ENCODE measurements around the gene RDH11.
A peak's percentile ranks its signal among the peaks of the same experiment; 100 is the strongest.

Gene RDH11

DNA sequence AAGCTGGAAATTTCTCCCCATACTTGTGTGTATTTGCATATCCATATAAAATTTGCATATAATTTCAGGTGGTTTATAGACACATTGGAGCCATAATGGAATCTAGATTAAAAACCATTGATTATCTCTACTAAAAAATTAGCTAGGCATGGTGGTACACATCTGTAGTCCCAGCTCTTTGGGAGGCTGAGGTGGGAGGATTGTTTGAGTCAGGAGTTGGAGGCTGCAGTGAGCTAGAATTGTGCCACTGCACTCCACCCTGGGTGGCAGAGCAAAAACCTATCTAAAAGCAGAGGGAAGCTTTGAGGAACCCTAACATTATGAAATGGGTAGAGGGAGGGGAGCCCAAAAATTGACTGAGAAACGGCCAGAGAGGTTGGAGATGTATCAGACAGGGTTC is 2.6 kb upstream of the RDH11 start:
- H3K79me2 ChIP-seq (ENCODE audit: insufficient read depth, low read length), result peaks cover 18% of the 10 kb centered on the region
- no peak overlapping the region for H3K4me3 ChIP-seq (ENCODE audit: insufficient read depth, low read length, poor library complexity, severe bottlenecking)
- H3K27me3 ChIP-seq (ENCODE audit: low read length), result no peaks in the 10 kb centered on the region
- H3K9ac ChIP-seq (ENCODE audit: low read length), result no peak overlapping the region
- no peaks in the 10 kb centered on the region for H3F3A ChIP-seq (ENCODE audit: insufficient read depth)
- H4K20me1 ChIP-seq (ENCODE audit: low read depth, low read length), result no peaks in the 10 kb centered on the region
- H3K36me3 ChIP-seq (ENCODE audit: low read length), result no peaks in the 10 kb centered on the region
- no peak for TF ChIP-seq EZH2phosphoT487 (conservative IDR thresholded peaks at IDR 0.05; ENCODE audit: low read length)
- TF ChIP-seq, protein P1, sequence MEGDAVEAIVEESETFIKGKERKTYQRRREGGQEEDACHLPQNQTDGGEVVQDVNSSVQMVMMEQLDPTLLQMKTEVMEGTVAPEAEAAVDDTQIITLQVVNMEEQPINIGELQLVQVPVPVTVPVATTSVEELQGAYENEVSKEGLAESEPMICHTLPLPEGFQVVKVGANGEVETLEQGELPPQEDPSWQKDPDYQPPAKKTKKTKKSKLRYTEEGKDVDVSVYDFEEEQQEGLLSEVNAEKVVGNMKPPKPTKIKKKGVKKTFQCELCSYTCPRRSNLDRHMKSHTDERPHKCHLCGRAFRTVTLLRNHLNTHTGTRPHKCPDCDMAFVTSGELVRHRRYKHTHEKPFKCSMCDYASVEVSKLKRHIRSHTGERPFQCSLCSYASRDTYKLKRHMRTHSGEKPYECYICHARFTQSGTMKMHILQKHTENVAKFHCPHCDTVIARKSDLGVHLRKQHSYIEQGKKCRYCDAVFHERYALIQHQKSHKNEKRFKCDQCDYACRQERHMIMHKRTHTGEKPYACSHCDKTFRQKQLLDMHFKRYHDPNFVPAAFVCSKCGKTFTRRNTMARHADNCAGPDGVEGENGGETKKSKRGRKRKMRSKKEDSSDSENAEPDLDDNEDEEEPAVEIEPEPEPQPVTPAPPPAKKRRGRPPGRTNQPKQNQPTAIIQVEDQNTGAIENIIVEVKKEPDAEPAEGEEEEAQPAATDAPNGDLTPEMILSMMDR (IDR thresholded peaks at IDR 0.05; ENCODE audit: insufficient read depth, low read length, poor library complexity, severe bottlenecking), result no peak
- no peak overlapping the region for H3K27ac ChIP-seq (ENCODE audit: low read depth, low read length)
- no peaks in the 10 kb centered on the region for H3K9me2 ChIP-seq (replicated peaks; ENCODE audit: insufficient read depth, low read length)
- H2AFZ ChIP-seq (ENCODE audit: low read depth, low read length, severe bottlenecking), result no peak overlapping the region
- H3K4me2 ChIP-seq (ENCODE audit: low read depth, low read length, poor library complexity, severe bottlenecking), result no peak overlapping the region
- H3K9me3 ChIP-seq (ENCODE audit: insufficient read depth, low read length), result no peaks in the 10 kb centered on the region

DNA sequence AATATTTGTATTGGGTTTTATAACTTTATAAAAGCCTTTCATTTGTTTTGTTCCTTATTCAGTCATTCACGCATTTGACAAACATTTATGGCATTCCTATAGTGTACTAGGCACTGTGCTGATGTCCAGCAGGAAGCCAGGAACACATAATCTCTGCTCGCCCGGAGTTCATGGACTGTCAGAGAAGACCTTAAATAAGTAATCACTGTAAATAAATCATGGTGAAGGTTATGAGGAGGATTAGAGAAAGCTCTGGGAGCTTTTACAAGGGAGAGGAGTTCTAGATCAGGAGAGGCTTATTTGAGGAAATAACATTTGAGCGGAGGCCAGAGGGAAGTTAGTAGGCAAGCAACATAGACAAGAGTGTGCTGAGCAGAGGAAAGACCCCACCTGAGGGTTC is 1.4 kb upstream of the RDH11 start:
- no peaks in the 10 kb centered on the region for H3K9me2 ChIP-seq (replicated peaks; ENCODE audit: insufficient read depth, low read length)
- no peaks in the 10 kb centered on the region for H4K20me1 ChIP-seq (ENCODE audit: low read depth, low read length)
- no peaks in the 10 kb centered on the region for H3K9me3 ChIP-seq (ENCODE audit: insufficient read depth, low read length)
- peaks cover 5% of the 10 kb centered on the region for H3K36me3 ChIP-seq (ENCODE audit: low read length)
- H3K9ac ChIP-seq (ENCODE audit: low read length), result no peak overlapping the region
- peaks cover 30% of the 10 kb centered on the region for H3K79me2 ChIP-seq (ENCODE audit: insufficient read depth, low read length)
- no peak overlapping the region for H3K4me2 ChIP-seq (ENCODE audit: low read depth, low read length, poor library complexity, severe bottlenecking)
- no peaks in the 10 kb centered on the region for H3F3A ChIP-seq (ENCODE audit: insufficient read depth)
- H3K4me3 ChIP-seq (ENCODE audit: insufficient read depth, low read length, poor library complexity, severe bottlenecking), result no peak overlapping the region
- TF ChIP-seq, protein P1 (IDR thresholded peaks at IDR 0.05; ENCODE audit: insufficient read depth, low read length, poor library complexity, severe bottlenecking), result no peak
- no peak for TF ChIP-seq EZH2phosphoT487 (conservative IDR thresholded peaks at IDR 0.05; ENCODE audit: low read length)
- no peak overlapping the region for H2AFZ ChIP-seq (ENCODE audit: low read depth, low read length, severe bottlenecking)
- H3K27me3 ChIP-seq (ENCODE audit: low read length), result no peaks in the 10 kb centered on the region
- H3K27ac ChIP-seq (ENCODE audit: low read depth, low read length), result no peak overlapping the region

DNA sequence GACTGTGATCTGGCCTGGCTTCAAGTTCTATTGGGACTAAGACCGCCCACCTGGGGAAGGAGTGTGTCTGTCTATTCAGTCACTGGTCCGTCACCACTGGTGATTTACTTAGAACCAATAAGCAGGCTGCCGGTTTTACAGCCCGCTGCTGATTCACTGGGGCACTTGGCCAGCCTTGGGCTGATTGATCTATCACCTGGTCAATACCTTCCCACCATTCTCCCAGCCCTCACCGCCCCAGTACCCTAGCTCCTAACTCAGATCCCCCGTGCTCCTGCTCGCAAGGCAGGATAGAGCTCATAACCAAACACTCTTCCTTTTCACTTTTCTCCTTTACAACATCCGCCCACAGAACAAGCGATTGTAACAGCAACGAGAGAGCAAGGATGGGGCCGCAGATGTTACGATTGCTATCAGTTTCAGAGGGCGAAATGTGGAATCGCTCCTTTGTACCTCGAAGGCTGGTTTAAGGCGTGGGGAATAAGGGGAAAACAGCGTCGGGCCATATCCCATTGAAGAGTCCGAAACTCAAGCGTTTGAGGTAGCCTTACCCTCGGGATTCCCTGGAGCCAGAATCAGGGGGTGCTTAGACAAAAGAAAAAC is 672 bp downstream of the RDH11 start:
- Histone ChIP-seq H3K27ac (ENCODE audit: low read depth, low read length) (peak overlapping the region; percentile 59), H3K9me3 (ENCODE audit: insufficient read depth, low read length) (no peaks in the 10 kb centered on the region), H3K79me2 (ENCODE audit: insufficient read depth, low read length) (peaks cover 36% of the 10 kb centered on the region), H3K9me2 (replicated peaks; ENCODE audit: insufficient read depth, low read length) (no peaks in the 10 kb centered on the region), H2AFZ (ENCODE audit: low read depth, low read length, severe bottlenecking) (peak overlapping the region; percentile 70), H3F3A (ENCODE audit: insufficient read depth) (no peaks in the 10 kb centered on the region), H3K9ac (ENCODE audit: low read length) (peak overlapping the region; percentile 82), H4K20me1 (ENCODE audit: low read depth, low read length) (no peaks in the 10 kb centered on the region), H3K4me2 (ENCODE audit: low read depth, low read length, poor library complexity, severe bottlenecking) (peak overlapping the region; percentile 53), H3K27me3 (ENCODE audit: low read length) (no peaks in the 10 kb centered on the region), H3K36me3 (ENCODE audit: low read length) (peaks cover 21% of the 10 kb centered on the region), H3K4me3 (ENCODE audit: insufficient read depth, low read length, poor library complexity, severe bottlenecking) (peak overlapping the region; percentile 90)
- no peak for TF ChIP-seq EZH2phosphoT487 (conservative IDR thresholded peaks at IDR 0.05; ENCODE audit: low read length)
- TF ChIP-seq, protein P1 (IDR thresholded peaks at IDR 0.05; ENCODE audit: insufficient read depth, low read length, poor library complexity, severe bottlenecking), result no peak
